HG03108 (cell line): Measurements from ENCODE around the gene SRSF6.
"Not testable (repeated sequence)": the region's sequence is repeated elsewhere in the genome, so short reads cannot be mapped to it uniquely, and the experiment has no call there.

Source experiments
- ATAC-seq: cut with Tn5 transposase; IDR thresholded peaks from one replicate; pipeline ENCODE4 v1.9.1; 2021; ENCODE audit warnings: moderate library complexity; ENCODE audit not compliant: unreplicated experiment

SRSF6 gene

GRCh38 chr20:43448748-43449535 is 8.8 kb upstream of the SRSF6 start:
- ATAC-seq: no peak

DNA sequence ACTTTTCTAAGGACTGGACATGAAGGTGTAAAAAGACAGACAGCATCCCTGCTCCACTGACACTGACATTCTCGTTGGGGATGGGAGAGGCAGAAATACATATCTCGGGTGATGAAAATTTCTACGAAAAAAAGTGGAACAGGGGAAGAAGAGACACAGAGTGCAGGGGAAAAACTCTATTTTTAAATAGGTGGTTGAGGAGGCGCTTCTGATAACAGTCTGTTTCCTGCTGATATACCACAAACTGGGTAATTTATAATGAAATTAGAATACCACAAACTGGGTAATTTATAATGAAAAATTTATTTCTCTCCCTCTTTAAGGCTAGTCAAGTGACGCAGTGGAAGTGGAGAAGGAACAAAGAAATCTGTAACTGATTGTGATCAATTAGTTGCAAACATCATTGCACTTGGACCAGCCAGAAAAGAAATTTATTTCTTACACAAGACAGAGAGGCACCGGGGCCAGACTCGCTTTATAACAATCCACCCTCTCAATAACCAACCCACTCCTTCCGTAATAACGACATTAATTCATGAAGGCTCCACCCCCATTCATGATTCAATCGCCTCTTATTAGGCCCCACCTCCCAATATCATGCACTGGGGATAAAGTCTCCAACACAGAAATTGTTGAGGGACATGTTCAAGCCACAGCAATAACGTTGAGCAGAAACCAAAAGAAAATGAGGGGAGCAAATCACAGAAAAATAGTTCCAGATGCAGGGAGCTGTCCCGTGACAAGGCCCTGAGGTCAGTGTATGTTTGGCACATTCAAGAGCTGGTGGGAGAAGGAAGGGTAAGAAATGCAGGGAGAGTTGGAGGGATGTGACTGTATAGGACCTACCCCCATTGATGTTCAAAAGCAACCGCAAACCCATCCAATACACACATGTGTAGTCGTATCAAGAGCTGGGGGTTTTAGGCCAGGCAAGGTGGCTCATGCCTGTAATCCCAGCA is 6.6 kb upstream of the SRSF6 start:
- no peak for ATAC-seq

GRCh38 chr20:43452404-43453126 is 5.1 kb upstream of the SRSF6 start:
- ATAC-seq: no peak

- not testable (repeated sequence) for ATAC-seq
Measured at GRCh38 chr20:43456252-43456651, 1.4 kb upstream of the SRSF6 start.

DNA sequence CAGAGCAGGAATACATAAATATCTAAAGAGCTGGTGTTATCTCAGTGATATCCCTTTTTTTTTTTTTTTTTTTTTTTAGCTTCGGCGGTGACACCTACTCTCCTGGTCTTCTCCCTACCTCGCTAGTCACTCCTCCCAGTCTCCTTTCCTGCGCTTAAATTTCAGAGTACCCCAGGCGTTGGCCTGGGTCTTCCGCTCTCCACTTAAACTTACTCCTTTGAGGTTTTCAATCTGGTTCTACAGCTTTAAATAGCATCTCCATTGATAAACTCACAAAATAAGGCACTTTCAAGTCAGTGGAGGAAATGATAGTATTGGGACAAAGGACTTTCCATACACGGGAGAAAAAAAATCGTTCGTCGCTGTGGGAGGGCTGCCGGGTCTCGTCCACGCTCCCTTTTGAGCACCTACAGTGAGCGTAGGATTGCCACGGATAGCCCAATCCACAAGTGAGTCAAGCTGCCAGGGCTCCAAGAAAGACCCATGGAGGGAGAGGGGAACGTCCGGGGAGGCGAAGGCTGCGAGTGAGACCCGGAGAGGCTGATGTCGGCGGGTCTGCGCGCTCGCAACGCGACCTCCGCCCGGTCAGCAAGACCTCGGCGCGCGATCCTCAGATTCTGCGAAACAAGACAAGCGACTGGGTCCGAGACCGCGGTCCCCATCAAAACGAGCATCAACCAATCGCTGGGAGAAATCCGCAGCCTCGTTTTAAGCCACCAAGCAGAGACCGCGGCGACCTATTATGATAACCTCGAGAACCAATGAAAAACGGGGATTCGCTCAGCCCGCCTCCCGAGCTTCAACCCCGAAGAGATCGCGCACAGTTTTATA is 672 bp upstream of the SRSF6 start:
- ATAC-seq: peak; percentile 70

DNA sequence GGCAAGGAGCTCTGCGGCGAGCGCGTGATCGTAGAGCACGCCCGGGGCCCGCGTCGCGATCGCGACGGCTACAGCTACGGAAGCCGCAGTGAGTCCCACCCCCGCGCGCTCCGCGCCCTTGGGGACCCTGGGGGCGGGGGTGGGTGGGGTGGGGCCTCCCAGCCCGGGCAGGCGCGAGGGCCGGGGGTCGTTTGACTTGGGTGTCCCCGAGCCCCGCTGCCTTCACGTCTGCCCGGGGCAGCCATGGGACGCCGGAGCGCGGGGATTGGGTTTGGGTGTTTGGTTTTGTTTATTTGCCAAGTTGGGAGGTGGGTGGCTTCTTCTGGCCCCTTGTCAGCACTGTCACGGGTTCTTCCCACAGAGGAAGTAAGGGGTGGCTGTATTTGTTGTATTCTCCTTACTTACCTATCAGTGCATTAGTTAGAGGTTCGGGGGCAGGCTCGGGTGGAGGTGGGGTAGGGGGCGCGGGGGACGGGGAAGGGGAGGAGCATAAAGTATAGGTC is 777 bp downstream of the SRSF6 start:
- no peak for ATAC-seq

DNA sequence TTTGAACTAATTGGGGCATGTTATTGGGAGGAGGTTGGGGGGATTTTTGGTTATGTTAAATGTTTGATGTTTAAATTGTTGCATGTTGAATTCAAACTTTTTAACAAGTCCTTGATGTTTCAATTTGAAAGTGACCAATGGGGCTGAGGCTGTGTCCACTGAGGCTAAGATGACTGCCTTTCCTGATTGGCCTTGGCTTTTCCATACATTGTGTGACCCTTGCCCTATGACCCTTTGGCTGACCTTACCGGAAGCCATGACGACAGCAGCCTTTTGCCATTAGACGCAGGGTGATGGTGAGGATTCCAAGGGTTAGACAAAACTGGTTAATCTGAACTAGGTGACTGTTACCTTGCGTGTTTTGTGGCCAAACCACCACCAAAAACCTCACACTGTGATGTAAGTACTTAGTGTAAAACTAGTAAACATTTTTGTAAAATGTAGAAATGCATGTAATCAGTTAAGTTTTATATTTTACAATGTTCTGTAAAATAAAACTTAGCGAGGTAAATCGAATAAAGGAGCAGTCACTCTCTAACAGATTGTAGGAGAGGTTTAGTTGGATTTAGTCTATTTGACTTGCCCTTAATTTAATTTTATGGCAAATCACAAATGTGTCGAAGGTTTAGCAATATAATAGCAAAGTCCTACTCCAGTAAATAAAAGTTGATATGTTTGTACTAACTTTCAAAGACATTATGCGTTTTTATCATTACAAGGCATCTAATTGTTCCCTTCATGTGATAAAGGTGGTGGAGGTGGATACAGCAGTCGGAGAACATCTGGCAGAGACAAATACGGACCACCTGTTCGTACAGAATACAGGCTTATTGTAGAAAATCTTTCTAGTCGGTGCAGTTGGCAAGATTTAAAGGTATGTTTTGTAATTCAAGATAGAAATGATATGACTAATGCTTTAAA is 1.6 kb downstream of the SRSF6 start:
- no peak for ATAC-seq

DNA sequence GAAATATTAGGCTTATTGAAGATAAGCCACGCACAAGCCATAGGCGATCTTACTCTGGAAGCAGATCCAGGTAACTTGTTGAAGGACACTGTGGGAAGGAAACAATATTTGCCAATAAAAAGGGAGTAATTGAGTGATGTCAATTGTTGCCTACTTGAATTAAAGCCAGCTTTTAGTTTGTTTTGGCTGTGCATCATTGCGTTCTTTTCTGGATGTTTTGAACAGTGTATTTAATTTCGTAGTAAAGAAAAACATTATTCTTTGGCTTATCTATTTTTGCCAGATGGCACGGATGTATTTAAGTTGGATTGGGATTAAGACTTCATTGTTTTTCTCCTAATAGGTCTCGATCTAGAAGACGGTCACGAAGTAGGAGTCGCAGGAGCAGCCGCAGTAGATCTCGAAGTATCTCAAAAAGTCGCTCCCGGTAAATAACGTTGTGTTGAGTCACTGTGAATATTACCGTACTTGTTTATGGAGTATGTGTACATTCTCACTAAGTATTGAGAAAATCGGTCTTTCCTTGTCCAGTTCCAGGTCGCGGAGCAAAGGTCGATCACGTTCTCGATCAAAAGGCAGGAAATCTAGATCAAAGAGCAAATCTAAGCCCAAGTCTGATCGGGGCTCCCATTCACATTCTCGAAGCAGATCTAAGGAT is 2.6 kb downstream of the SRSF6 start:
- no peak for ATAC-seq

GRCh38 chr20:43460830-43461200 is 3.1 kb downstream of the SRSF6 start:
- no peak for ATAC-seq

DNA sequence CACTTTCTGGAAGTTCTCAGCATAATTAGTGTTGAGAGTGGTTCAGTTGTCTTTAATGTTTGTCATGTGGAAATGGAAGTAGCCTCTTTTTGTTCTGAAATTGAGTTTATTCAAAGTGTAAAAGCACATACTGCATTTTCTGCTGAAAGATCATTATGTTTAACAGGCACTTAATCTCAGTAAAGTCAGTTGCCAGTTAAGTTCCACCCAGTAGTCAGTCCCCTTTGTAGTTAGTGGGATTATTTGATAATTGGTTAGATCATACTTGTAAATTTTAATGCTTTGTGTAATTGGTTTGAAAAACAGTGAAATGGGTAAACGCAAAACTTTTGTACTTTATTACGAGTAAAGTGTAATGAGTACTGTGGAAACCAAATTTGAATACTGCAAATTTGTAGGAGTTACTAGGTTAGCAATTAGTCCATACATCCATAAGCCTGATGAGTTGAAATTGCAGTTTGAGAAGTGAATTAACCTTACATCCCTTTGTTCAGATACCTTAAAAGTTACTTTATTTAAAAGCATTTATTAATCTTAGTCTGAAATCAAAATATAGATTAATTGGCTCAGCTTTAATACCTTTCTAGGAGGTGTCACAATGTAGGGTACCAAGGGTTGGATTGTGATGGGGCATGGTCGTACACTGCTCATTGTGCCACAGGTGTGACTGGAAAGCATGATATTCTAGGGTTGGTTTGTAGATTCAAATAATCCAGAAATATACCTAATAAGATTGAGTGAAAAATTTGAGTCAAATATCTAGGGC is 4.4 kb downstream of the SRSF6 start:
- no peak for ATAC-seq

DNA sequence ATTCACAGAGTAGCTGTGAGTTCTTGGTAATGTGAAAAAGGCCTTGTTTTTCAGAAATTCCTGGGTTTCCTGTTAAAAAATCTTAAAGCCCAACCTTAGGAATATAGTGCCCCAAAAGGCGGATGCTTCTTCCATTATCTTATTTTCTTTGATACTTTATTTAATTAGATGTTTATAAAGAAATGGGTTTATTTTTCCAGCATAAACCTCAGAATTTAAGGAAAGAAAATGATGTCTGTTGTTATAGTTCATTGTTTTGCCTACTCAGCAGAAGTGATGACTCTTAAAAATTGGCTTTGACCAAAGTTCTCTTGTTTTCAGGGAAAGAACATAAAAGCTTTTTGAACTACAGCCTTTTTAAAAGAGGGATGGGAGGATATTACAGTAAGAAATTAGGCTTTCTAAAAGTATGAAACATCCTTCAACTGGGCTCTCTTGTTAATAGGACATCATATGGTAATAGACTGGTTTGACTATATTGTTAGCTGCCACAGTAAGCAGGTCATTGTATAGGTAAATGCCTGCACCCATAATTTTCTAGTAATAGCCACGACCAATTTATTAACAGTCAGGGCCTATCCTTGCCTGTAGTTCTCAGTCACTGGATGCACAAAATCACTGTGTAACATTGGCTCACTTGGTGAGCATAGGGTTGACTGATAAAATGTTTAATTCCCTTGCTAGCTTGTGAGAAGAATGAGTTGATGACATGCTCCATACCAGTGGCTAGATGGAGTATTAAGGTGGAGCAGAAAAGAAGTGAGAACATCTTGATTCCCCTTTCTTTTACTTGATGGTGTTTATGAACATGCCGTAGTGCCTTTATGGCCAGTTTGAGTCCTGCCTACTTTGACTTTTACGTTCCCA is 5.2 kb downstream of the SRSF6 start:
- no peak for ATAC-seq

DNA sequence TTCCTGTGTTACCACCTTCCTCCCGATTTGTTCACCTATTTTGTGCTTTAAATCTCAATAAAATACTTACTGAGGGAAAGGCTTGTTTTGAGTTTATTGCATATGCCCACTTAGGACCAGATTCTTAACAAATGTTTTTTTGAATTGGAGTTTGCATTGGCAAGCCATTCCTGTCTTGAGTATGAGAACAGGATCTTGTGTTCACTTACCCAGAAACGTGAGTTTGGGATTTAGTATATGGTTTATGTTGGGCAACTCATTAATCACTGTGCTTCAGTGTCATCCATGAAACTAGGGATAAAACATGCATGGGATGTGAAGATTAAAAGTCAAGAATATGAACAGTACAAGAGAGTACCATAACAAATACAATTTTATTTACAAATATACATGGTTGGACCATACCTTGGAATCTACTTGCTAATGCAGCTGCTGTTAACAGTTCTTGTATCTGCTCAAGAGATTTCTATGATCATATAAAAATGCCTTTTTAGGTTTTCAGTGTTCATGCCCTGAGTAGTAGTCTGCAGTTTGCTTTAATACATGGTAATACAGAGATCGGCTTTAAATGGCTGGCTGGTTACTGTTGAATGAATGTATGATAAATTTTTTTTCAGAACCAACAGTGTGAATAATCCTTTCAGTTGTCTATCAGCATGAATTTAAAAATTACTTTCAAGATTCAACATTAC is 6.0 kb downstream of the SRSF6 start:
- ATAC-seq: no peak

DNA sequence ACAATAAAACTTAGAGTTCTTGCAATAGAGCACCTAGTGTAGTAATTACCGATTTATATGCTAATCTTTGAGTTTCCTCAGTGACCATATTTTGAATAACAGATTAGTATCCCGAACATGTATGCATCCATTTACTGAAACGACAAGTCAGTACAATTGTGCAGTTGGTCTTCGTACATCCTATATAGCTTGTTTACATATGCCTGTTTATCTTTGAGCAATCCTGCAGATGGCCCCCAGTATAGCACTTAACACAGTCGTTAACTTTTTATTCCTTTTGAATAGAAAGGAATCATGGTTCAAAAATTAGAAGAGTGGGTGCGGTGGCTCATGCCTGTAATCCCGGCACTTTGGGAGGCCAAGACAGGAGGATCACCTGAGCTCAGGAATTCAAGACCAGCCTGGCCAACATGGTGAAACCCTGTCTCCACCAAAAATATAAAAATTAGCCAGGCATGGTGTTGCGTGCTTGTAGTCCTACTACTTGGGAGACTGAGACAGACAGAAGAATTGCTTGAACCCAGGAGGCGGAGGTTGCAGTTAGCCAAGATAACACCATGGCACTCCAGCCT is 6.6 kb downstream of the SRSF6 start:
- ATAC-seq: no peak

DNA sequence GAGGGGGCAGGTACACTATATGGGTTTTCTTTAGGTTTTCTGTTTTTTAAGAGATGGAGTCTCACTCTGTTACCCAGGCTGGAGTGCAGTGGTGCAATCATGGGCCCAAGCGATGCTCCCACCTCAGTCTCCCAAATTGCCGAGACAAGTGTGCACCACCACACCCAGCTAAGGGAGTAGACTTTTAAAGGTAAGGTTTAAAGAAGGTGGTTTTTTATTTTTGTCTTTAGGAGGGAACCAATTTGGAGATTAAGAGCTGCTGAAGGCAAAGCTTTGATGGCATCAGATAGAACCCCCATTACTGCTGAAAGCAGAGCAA is 7.9 kb downstream of the SRSF6 start:
- no peak for ATAC-seq

GRCh38 chr20:43467589-43467988 is 9.9 kb downstream of the SRSF6 start:
- no peak for ATAC-seq

DNA sequence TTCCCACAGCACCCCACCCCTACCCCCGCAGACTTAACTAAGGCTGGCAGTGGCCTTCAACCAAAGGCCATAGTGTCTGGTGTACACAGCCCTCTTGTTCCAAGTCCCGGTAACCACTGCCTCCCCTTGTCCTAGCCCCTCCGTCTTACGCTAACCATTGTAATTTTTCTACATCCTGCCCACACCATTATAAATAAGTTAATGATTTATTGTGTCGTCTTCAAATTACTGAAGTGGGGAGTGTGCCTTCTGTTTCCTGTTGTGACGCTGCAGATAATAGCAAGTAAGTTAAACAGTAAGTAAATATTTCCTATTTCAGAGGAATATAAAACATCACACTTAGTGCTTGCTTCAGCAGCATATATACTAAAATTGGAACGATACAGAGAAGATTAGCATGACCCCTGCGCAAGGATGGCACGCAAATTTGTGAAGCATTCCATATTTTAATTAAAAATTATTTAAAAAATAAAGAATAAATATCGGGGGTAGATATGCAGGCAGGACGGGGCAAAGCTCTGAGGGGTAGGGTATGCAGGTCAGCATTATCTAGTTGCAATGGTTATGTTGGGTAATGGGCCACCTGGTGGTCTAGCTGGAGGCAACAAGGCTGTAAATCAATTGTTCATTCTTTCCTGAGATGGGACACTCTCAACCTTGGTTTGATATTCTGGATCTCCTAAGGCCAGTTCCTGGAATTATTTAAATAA is 15.1 kb downstream of the SRSF6 start:
- ATAC-seq: no peak
